HG02642 (cell line): ENCODE data around the gene LONRF3.
"Not testable (repeated sequence)": the region's sequence is repeated elsewhere in the genome, so short reads cannot be mapped to it uniquely, and the experiment has no call there.

Experiments
- ATAC-seq: cut with Tn5 transposase; IDR thresholded peaks from one replicate; pipeline ENCODE4 v1.9.1; 2021; ENCODE audit warnings: mild to moderate bottlenecking; ENCODE audit not compliant: unreplicated experiment, poor library complexity

LONRF3 gene

GRCh38 chrX:119029656-119030055 lies 55.2 kb downstream of the LONRF3 start:
- not testable (repeated sequence) for ATAC-seq

DNA sequence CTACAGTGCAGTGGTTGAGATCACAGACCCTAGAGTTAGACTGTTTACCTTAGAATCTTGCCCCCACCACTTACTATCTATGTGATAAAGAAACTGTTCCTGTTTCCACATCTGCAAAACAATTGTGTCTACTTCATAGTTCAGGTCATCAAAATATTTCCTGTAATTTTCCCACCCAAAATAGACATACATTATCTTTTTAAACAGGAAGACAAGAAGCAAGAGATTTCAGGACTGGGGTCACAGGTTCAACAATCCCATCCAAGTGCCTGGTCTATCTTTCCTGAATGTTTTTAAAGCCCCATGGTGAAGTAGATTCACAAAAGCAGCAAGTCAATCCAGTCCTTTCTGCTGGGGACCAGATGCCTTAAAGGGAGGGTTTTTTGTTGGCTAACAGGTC lies 56.6 kb downstream of the LONRF3 start:
- ATAC-seq, result no peak

DNA sequence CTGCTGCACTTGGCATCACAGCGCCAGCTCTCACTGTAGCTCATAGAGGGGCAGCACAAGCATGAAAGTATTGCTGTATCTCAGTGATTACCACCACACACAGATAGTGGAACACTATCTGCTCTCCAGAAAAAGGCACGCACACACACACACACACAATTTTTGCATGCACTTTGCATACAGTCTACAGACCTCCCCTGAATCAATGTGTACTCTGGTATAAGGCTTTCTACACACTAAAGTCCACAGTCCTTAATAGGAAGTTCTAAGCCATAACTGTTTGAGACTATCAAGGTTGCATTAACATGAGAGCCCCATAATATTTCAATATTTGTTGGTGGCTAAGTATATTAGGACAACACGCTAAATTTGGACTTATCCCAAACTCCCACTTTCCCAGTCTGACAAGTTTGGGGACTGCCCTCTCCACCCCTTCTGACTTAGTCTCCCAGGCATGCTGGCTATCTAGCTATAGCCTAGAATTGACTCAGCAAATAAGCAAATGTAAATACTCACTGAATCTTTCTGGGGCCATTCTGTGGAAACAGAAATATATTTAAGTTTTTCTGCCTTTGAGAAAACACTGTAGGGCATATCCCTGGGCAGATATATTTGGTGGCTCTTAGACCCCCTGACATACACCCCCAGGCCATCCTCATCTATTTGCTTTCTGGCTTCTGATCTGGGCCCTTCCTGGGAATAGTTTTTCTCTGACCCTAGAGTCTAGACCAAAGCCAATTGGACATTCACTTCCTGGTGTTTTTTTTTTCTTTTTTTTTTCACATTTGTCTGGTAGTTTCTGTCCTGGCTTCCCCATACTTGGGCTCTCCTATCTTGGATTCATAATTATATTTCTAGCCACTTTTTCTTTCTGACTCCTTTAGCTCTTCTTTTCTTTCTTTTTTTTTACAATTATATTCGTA lies 62.0 kb downstream of the LONRF3 start:
- ATAC-seq, result no peak

GRCh38 chrX:119040432-119040831 lies 66.0 kb downstream of the LONRF3 start:
- ATAC-seq, result no peak

- no peak for ATAC-seq
These were observed 66.8 kb downstream of the LONRF3 start for GRCh38 chrX:119041175-119041574.

- ATAC-seq, result no peak
These were observed 67.6 kb downstream of the LONRF3 start for GRCh38 chrX:119042040-119042439.

- ATAC-seq, result no peak
These were observed 68.6 kb downstream of the LONRF3 start for GRCh38 chrX:119042996-119043395.

- no peak for ATAC-seq
These were observed 71.5 kb downstream of the LONRF3 start for GRCh38 chrX:119045884-119046283.

DNA sequence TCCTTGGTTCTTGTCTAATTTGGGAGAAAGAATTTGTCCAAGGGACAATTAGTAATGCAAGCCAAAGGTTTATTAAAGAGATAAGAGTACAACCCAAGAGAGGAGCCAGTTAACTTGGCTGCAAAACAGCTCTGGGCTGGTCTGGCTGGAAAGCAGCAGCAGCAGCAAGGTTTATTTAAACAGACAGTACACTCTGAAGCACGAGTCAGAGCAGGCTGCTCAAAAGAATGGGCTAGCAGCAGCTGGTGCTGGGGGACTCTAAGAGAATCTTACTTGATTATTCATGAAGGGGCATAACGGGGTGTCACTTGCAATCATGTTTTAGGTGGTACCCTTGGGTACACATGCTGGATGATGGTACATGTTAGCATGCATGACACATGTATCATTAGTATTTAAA lies 81.3 kb downstream of the LONRF3 start:
- no peak for ATAC-seq

GRCh38 chrX:119062750-119063374 lies 88.4 kb downstream of the LONRF3 start:
- no peak for ATAC-seq

- no peak for ATAC-seq
These were observed 89.0 kb downstream of the LONRF3 start for GRCh38 chrX:119063428-119063827.

- ATAC-seq, result no peak
These were observed 92.8 kb downstream of the LONRF3 start for GRCh38 chrX:119067023-119067739.
